Renal pelvis (tissue), 4 donors: ENCODE measurements around the gene TEDC1. TPM values are rescaled to one million over a fixed set of nuclear protein-coding genes. Genes with fewer than 3 reads are reported as not detected.
"Not testable (repeated sequence)": the region's sequence is repeated elsewhere in the genome, so short reads cannot be mapped to it uniquely, and the experiment has no call there.

Experiments used
- DNase-seq: peaks from one replicate; pipeline ENCODE4 v3.0.0-alpha.2; 2013
- polyA plus RNA-seq, 3 donors: library from polyadenylated mRNA; unstranded; fragments of 120-200 nt; gene quantifications; one replicate each; pipeline ENCODE4 v1.2.1, GENCODE V29; 2013; ENCODE audit not compliant: insufficient read length in 3 of 3

TEDC1 gene
- polyA plus RNA-seq, 3 donors: 10.9 to 13.7 (median 11.1) TPM

GRCh38 chr14:105536691-105537579, 45.9 kb downstream of the TEDC1 start:
- DNase-seq: no peak

DNA sequence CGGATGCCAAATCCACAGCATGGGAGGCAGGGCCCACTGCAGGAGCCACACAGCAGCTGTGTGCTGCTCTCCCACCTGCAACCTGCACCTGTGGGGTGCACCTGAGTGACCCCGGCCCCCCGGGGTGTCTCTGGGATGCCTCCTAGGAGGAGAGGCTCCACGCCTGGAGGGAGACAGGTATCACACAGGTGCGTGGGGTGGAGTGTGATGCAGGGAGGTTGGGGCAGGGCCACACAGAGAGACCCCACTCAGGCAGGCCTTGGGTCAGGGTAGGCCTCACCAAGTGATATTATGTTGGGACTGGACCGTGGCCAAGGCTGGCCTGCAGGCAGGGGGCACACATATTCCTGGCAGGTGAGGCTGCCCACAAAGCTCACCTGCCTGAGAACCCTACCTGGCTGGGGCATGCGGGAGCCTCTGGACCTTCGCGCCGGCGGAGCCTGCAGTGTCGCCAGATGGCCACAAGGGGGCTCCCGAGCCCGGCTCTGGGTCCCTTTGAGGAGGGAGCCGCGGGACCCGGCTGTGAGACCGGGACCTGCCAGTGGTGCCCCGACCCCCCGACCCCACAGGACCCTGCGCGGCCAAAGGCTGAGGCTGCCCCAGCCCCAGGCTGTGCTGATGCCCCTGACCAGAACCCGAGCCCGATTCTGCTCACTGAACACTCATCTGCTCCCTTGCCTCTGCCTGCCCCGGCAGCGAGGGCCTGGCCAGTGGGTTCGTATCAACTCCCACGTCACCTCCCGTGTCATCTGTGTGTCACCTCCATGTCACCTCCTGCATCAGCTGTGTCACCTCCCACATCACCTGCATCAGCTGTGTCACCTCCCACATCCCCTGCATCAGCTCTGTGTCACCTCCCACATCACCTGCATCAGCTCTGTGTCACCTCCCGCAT, 46.8 kb downstream of the TEDC1 start:
- DNase-seq: no peak

DNA sequence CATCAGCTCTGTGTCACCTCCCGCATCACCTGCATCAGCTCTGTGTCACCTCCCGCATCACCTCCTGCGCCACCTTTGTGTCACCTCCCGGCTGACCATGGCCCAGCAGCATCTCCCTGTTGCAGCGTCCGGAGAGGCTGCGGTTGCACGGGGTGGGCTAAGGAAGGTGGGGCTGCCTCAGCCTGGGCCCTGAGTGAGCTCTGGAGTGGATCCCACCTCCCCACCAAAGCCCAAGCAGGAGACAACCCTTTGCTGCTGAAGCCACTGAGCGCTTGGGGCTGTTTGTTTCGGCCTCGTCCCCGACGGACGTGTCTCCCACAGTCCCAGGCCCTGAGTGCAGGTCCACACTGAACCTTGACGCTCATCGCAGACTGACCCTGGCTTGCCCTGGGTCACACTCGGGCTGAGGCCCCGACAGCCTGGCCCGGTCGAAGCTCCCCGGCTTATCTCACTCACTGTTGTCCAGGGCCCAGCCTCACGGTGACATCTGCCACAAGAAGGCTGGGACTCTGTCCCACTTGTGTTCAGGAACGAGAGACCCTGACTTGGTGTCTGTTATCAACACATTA, 47.5 kb downstream of the TEDC1 start:
- no peak for DNase-seq

- no peak for DNase-seq
Observed at GRCh38 chr14:105540811-105541210, 49.8 kb downstream of the TEDC1 start.

- DNase-seq: no peak
Observed at GRCh38 chr14:105541218-105541875, 50.3 kb downstream of the TEDC1 start.

DNA sequence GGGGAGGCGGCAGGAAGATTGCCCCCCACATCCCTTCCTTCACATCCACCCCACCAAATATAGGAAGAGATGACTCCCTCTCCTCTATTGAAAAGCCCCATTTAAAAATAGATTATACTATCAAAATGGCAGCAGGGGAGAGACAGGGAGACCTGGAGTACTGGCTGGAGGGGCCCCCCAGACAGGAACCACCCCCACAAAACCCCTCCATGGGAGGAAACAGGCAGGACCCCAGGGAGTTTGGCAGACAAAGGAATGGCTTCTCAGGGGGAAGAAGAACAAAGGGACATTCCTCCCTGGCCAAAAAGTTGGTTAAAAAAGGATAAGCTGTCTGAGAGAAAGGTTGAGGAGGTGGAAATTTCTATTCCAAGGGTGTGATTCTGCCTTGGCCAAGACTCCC, 54.6 kb downstream of the TEDC1 start:
- not testable (repeated sequence) for DNase-seq

DNA sequence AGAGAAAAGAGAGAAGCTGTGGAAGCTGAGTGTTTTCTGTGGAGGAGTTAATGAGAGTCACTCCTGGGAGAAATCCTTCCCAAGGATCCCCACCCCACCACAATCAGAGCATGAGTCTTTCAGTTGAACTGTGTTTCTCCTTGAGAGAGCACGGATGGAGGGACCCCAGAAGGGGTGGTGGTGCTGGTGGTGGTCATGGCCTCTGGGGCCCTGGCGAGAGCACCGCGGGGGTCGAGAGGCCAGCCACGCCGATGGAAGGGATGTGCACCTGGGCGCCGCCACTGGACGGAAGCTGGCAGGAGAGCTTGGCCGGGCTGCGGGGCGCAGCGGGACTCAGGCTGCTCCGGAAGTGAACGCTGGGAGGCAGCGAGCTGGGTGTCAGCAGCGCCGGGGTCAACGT, 55.4 kb downstream of the TEDC1 start:
- DNase-seq: not testable (repeated sequence)

GRCh38 chr14:105547072-105547471, 56.0 kb downstream of the TEDC1 start:
- DNase-seq: not testable (repeated sequence)

- DNase-seq: no peak
Observed at GRCh38 chr14:105547741-105548169, 56.7 kb downstream of the TEDC1 start.

Other genes with a start within 250 kb of the TEDC1 start
- 10 to 100 TPM; 32.6 to 43.4 (median 42.7) TPM for gene BTBD6, start 242.7 kb upstream of the TEDC1 start, polyA plus RNA-seq
- 10 to 100 TPM; 32.8 to 37.3 (median 33.3) TPM for gene BRF1, start 190.2 kb upstream of the TEDC1 start, polyA plus RNA-seq
- 10 to 100 TPM; 76.2 to 89.4 (median 84.1) TPM for gene PACS2, start 176.5 kb upstream of the TEDC1 start, polyA plus RNA-seq
- gene TEX22, start 92.7 kb upstream of the TEDC1 start, polyA plus RNA-seq: 1 to 10 TPM; 1.4 to 3.6 (median 2.6) TPM
- 100 to 1,000 TPM; 122 to 156 (median 141) TPM for gene MTA1, start 71.4 kb upstream of the TEDC1 start, polyA plus RNA-seq
- 100 to 1,000 TPM; 132 to 186 (median 153) TPM for gene CRIP2, start 16.4 kb upstream of the TEDC1 start, polyA plus RNA-seq
- 10 to 100 TPM; 28.8 to 36.6 (median 34.6) TPM for gene CRIP1, start 4.4 kb upstream of the TEDC1 start, polyA plus RNA-seq
- gene TMEM121, start 35.3 kb downstream of the TEDC1 start, polyA plus RNA-seq: 1 to 10 TPM; 4.9 to 6.6 (median 5.4) TPM